GM21576 (cell line): ENCODE measurements around the gene NLRC5.

Source experiments
- ATAC-seq: cut with Tn5 transposase; IDR thresholded peaks from one replicate; pipeline ENCODE4 v1.9.1; 2021; ENCODE audit warnings: mild to moderate bottlenecking, moderate library complexity; ENCODE audit not compliant: unreplicated experiment

NLRC5 gene

DNA sequence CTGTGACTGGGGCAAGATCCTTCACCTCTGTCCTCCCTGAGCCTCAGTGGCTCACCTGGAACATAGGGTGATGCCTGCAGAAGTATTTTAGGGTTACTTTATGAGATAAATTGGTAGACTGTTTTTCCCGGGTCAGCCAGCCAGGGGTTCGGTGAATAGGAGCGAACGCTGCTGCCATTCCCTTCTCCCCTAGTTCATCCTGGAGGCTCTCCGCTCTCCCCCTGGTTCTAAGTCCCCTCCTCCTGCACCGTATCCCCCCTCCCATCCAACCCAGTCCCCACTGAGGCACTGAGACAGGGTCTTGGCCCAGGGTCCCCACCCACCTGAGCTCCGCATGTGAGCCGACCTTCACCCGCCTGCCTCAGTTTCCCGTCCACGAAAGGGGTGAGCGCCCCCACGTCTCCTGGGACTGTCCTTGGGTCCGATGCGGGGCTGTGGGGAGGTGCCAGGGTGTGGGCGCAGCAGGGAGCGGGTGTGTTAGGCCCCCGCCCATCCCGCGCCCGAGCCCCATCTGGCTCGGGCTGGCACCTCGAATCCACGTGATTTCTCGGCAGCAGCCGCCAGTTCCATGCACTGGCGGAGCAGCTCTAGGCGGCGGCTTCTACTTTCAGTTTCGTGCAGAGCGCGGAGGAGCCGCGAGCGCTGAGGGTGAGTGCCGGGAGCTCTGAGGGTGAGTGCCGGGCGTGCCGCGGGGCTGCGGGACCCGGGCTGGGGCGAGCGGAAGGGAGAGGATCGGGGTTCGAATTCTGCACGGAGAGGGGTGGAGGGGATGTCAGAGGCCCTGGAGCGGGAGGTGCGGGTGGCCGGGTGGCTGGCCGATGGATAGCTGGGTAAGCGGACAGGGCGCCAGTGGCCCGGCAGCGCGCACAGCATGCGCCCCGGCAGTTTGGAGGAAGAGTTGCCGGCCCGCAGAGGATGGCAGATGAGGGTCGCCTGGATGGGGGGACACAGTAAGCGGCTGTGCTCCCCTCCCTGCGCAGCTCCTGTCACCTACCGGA lies at the start of gene NLRC5:
Gene NLRC5 (plus strand): TSS at position 610 of the 998 bp plus-strand sequence. CDS start 31,156 bp downstream, outside the sequence.
- peak; percentile 64 for ATAC-seq

GRCh38 chr16:56939801-56940200 lies 49.6 kb upstream of the NLRC5 start:
- ATAC-seq = no peak

GRCh38 chr16:56941092-56941491 lies 48.3 kb upstream of the NLRC5 start:
- no peak for ATAC-seq

DNA sequence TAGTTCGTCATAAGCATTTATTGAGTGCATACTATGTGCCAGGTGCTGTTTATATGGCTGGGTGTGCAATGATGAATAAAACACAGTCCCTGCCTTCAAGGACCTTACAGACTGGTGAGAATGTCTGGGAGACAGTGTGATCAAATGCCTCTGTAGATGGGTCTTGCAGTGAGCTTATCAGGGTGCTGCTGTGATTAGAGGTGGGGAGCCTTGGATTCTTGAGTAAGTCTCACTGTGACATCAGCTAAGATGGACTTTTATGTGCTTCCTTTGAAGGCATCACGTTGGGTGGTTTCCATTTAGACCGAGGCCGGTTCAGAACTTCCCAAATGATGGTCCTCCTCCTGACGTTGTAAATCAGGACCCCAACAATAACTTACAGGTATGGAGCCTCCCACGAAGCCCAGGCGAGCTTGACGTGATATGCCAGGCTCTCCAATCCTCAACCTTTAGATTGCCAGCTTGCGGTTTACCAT lies 47.5 kb upstream of the NLRC5 start:
- ATAC-seq = no peak

DNA sequence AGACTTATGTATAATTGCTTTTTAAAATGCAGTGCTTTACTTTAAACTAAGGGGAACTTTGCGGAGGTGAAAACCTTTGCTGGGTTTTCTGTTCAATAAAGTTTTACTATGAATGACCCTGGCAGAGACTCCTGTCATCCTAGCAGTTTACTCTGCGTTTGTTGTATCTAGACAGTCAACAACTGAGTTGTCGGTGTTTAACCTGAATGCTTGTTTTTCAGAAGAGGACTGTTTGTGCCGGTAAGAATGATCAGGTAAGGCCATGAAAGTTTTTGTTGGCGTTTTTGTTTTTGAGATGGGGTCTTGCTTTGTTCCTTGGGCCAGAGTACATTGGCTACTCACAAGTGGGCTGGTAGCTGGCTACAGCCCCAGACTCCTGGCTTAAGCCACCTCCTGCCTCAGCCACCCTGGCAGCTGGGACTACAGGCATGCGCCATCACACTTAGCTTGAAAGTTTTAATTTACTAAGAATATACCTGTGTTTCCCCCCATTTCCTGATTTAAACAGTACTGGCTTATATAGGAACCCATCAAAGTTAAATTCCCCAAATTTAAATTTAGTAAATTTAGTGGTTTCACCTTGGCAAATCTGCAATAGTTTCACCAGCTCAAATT lies 45.5 kb upstream of the NLRC5 start:
- ATAC-seq = no peak

DNA sequence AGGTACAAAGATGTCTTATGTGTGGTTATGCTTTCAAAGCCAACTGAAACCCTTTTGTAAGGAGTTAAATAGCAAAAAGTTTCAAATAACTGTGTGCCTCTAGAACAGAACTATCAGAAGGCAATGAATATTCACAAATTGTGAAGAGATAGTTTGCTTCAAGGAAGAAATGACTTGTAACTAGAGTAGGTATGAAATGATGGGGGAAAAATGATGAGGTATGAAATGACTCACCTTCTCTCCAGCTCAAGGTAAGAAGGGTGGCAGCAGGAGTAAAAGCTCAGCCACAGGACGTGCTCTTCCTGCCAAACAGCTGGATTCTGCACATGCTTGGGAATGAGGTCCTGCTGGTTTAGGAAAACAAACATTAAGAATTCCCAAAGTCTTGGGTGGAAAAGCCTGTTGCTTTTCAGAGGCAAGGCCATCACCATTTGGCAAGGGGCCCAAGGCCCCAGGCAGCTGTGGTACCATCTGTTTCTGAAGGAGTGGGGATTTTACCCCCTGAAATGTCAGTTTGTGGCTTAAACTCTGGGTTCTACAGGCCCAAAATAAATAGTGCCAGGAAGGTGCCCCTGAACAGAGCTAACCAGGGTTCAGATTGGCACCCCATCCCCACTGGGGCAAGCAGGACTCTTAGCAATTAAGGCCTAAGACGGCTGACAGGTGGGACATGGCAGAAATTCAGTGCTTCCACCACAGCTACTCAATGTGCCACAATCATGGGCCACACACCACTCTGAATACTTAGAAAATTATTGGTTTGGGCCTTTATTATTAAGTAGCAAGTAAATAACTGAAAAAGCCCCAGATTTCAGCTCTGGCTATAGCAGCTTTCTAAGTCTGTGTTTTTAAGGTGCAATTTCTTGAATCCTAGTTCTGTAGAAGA lies 44.2 kb upstream of the NLRC5 start:
- ATAC-seq = no peak

- ATAC-seq = no peak
These were observed 43.4 kb upstream of the NLRC5 start for GRCh38 chr16:56945847-56946527.

- no peak for ATAC-seq
These were observed 42.4 kb upstream of the NLRC5 start for GRCh38 chr16:56946767-56947603.

DNA sequence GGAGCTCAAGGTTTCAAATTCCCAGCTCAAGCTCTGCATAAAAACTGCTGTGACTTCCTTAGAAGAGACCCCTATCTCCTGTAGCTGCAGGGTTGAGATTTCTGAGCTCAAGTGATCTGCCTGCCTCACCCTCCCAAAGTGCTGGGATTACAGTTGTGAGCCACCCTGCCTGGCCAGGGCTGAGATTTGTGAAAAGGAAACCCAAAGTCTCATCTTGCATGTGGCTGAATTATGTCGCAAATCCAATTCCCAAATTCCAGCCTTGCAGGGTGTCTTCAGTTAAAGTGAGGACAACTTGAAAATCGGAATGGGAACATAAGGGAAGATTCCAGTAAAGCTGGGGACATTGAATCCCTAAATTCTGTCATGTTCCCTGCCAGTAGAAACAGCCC lies 41.8 kb upstream of the NLRC5 start:
- no peak for ATAC-seq

DNA sequence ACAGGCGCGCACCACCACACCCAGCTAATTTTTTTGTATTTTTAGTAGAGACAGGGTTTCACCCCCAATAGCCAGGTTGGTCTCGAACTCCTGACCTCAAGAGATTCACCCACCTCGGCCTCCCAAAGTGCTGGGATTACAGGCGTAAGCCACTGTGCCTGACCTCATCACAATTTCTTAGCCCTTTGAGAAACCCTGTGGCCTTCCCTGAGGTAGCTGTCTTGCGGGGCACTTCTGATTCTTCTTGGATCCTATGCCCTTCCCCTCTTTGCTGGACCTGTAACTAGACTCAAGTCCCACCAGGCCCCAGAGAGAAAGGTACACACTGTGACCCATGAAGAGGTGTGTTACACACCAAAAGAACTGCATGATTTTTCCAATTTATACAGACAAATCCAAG lies 41.1 kb upstream of the NLRC5 start:
- no peak for ATAC-seq

DNA sequence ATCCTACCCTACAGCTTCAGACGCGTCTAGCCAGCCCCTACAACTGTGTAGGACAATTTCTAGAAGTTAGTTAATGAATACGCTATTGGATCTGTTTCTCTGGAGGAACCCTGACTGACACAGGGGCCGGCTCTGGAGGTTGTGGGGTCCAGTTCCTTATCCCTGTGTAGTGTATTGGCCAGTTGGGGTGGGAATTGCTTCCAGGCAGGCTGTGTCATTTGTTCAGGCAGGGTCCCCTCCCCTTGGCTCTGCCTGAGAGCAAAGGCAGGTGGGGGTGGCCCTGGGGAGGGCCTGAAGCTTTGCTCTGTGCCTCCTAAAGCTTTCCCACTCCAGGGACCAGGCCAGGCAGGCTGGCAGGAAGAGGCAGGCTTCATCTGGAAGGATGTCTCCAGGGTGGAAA lies 39.3 kb upstream of the NLRC5 start:
- ATAC-seq = no peak

DNA sequence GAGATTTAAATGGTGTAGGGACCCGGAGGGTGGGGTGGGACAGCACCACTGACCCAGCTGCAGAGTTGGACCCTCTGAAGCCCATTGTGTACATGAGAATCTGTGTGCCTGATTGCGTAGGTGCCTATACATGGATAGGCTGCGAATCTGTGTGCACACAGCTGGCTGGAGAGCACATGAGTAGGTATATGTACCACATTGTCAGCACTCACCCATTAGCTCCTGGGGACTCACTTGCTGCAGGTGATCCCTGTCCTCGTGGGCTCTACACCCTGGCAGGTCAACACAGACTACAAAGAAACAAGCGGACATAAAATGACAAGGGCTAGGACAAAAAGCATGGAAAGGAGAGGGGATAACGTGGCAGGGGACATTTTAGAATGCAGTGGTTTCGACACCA lies 38.9 kb upstream of the NLRC5 start:
- ATAC-seq = no peak

DNA sequence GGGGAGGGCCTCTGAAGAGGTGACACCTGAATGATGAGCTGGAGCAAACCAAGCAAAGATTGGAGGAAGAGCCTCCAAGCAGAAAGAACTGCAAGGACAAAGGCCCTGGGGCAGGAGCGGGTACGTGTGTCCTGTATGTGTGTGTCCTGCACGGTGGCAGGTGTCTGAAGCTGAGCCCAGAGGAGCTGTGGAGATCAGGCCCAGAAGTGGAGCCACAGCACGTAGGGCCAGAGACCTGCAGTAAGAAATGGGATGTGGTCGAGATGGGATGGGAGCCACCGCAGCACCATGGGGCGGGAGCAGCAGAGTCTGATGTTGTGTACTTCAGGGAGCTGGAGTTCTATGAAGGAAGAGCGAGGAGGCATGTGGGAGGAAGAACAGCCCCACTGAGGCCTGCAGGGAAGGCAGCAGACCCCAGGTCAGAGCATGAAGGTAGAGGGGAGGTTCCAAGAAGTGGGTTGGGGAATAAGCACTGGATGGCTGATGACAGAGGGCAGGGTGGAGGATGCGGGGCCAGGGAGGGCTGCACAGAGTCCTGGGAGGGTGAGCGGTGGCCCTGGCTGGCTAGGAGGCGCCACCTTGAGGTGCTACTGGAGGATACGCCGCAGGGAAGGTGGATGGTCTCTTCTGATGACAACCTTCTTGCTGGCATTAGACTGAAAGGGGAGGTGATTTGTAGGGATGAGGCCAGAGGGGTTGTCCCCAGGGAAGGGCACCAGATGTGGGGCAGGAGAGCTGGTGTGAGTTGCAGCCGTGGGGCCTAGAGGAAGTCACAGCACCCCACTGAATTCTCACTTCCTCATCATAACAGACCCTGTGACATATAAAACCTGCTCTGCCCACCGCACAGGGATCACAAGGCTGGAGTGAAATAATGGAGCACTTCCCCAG lies 38.2 kb upstream of the NLRC5 start:
- peak; percentile 50 for ATAC-seq

GRCh38 chr16:56953006-56953405 lies 36.4 kb upstream of the NLRC5 start:
- ATAC-seq = no peak

- ATAC-seq = no peak
These were observed 33.3 kb upstream of the NLRC5 start for GRCh38 chr16:56956076-56956475.

DNA sequence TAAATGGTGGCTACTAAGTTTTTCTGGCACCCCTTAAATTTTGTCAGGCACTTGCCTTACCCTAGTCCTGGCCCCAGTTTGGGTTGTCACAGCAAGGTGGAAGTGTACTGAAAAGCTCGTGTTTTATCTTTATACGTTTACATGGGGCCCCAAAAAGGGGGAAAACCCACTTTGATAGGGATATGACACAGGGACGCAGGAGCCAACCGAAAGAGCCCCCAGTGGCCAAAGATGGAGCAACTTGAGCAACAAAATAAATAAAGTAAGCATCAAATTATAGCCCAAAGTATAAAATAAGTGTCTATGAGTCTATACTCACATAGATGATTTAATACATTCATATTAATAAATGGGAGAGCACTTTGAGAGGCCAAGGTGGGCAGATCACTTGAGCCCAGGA lies 32.6 kb upstream of the NLRC5 start:
- ATAC-seq = no peak

- ATAC-seq = no peak
These were observed 28.6 kb upstream of the NLRC5 start for GRCh38 chr16:56960681-56961281.

- ATAC-seq = no peak
These were observed 28.0 kb upstream of the NLRC5 start for GRCh38 chr16:56961386-56961785.
